Right lobe of liver (tissue), 4 donors: Measurements from ENCODE around the gene WFDC5.

Experiments used
- POLR2A ChIP-seq: fragments of 450-650 bp; IDR thresholded peaks from one replicate; pipeline ENCODE4 v1.6.1; 2017; ENCODE audit warnings: antibody characterized with exemption, mild to moderate bottlenecking
- TF ChIP-seq, protein P1 (sequence below), 4 donors: fragments of 200-600 bp in 3 of 4; fragments of 450-650 bp in 1 of 4; IDR thresholded peaks; one replicate each; pipeline versions ENCODE4 v1.5.1 to v1.8.0; 2016 to 2022; ENCODE audit warnings: antibody characterized with exemption in 4 of 4, mild to moderate bottlenecking in 2 of 4
- donor health status: DM: no; HTN: no; CAD: no.
- donor health status: DM: no; HTN: no; CAD: no.
- donor health status: DM: no; HTN: yes; CAD: no.

DNA sequence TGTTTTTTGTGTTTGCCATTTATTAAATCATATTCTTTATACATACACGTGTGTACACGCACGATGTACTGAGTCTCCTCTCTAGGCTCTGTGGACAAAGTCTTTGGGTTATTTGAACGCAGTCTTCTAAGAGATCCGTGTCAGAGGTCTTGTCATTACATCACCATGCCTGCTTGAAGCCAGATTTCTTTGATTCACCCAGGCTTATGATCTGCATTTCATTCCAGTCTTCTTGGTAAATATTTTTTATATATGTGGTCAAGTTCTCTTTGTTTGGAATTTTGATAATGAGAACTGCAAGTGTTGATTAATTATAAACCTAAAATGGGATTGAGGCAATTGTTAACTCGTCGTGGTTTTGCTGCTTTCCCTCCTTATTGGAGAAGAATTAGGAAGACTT is 48.6 kb downstream of the WFDC5 start:
- TF ChIP-seq, protein P1, sequence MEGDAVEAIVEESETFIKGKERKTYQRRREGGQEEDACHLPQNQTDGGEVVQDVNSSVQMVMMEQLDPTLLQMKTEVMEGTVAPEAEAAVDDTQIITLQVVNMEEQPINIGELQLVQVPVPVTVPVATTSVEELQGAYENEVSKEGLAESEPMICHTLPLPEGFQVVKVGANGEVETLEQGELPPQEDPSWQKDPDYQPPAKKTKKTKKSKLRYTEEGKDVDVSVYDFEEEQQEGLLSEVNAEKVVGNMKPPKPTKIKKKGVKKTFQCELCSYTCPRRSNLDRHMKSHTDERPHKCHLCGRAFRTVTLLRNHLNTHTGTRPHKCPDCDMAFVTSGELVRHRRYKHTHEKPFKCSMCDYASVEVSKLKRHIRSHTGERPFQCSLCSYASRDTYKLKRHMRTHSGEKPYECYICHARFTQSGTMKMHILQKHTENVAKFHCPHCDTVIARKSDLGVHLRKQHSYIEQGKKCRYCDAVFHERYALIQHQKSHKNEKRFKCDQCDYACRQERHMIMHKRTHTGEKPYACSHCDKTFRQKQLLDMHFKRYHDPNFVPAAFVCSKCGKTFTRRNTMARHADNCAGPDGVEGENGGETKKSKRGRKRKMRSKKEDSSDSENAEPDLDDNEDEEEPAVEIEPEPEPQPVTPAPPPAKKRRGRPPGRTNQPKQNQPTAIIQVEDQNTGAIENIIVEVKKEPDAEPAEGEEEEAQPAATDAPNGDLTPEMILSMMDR (IDR thresholded peaks at IDR 0.05), result no peak
- TF ChIP-seq POLR2A, result no peak
